SJCRH30 (cell line): ENCODE measurements around the gene SLC10A6. TPM values are rescaled to one million over a fixed set of nuclear protein-coding genes. Genes with fewer than 3 reads are reported as not detected.
A peak's percentile ranks its signal among the peaks of the same experiment; 100 is the strongest.

Experiments used
- DNase-seq, 2 experiments: peaks; one replicate each; pipeline ENCODE4 v3.0.0-alpha.2; 2015 to 2020
- H3K27ac ChIP-seq: fragments of 250-450 bp; sonication (Bioruptor Pico); 2 replicates; pipeline ENCODE4 v1.5.1; 2020; ENCODE audit warnings: mild to moderate bottlenecking, moderate library complexity
- H3K27me3 ChIP-seq: fragments of 250-450 bp; sonication (Bioruptor Pico); 2 replicates; pipeline ENCODE4 v1.5.1; 2020; ENCODE audit warnings: mild to moderate bottlenecking, moderate library complexity
- H3K36me3 ChIP-seq: fragments of 250-450 bp; sonication (Bioruptor Pico); 2 replicates; pipeline ENCODE4 v1.5.1; 2020; ENCODE audit warnings: mild to moderate bottlenecking, moderate library complexity
- H3K4me1 ChIP-seq: fragments of 250-450 bp; sonication (Bioruptor Pico); 2 replicates; pipeline ENCODE4 v1.5.1; 2020; ENCODE audit warnings: mild to moderate bottlenecking, moderate library complexity
- H3K4me3 ChIP-seq: fragments of 250-450 bp; sonication (Bioruptor Pico); 2 replicates; pipeline ENCODE4 v1.5.1; 2020; ENCODE audit warnings: mild to moderate bottlenecking, moderate library complexity
- H3K9me3 ChIP-seq: fragments of 250-450 bp; sonication (Bioruptor Pico); replicated peaks from 2 replicates; pipeline ENCODE4 v1.5.1; 2020; ENCODE audit warnings: mild to moderate bottlenecking, moderate library complexity
- total RNA-seq: library from RNA; depleted of rRNA; stranded (reverse); fragments of >200 nt; shearing (Covaris generic); gene quantifications from 2 replicates; pipeline ENCODE4 v1.2.3, GENCODE V29; 2014

SLC10A6 gene
- total RNA-seq, 1 experiment from 2014 or later: not detected

- Histone ChIP-seq H3K27ac (no peak overlapping the region), H3K27me3 (no peaks in the 10 kb centered on the region), H3K4me1 (no peaks in the 10 kb centered on the region), H3K36me3 (no peaks in the 10 kb centered on the region), H3K4me3 (no peak overlapping the region), H3K9me3 (peaks cover 4% of the 10 kb centered on the region; the same call in 1 of the 2 replicates)
- no peak for DNase-seq
These were observed 23.0 kb upstream of the SLC10A6 start for GRCh38 chr4:86872135-86872534.

- Histone ChIP-seq H3K27ac (no peak overlapping the region), H3K9me3 (peaks cover 4% of the 10 kb centered on the region; the same call in 1 of the 2 replicates), H3K4me1 (no peaks in the 10 kb centered on the region), H3K4me3 (no peak overlapping the region), H3K36me3 (no peaks in the 10 kb centered on the region), H3K27me3 (no peaks in the 10 kb centered on the region)
- DNase-seq: no peak
These were observed 21.4 kb upstream of the SLC10A6 start for GRCh38 chr4:86870442-86871069.

- Histone ChIP-seq H3K4me1 (no peaks in the 10 kb centered on the region), H3K9me3 (peaks cover 12% of the 10 kb centered on the region), H3K36me3 (no peaks in the 10 kb centered on the region), H3K4me3 (no peak overlapping the region), H3K27me3 (no peaks in the 10 kb centered on the region), H3K27ac (no peak overlapping the region)
- no peak for DNase-seq
These were observed 8.3 kb upstream of the SLC10A6 start for GRCh38 chr4:86857341-86858052.

- DNase-seq: no peak
- H3K27ac ChIP-seq: no peak overlapping the region
- no peaks in the 10 kb centered on the region for H3K27me3 ChIP-seq
- no peaks in the 10 kb centered on the region for H3K4me1 ChIP-seq
- H3K36me3 ChIP-seq: no peaks in the 10 kb centered on the region
- H3K9me3 ChIP-seq: peaks cover 8% of the 10 kb centered on the region
- H3K4me3 ChIP-seq: no peak overlapping the region
These were observed 7.7 kb upstream of the SLC10A6 start for GRCh38 chr4:86856896-86857295.

GRCh38 chr4:86855572-86855971 lies 6.4 kb upstream of the SLC10A6 start:
- Histone ChIP-seq H3K27ac (no peak overlapping the region), H3K36me3 (no peaks in the 10 kb centered on the region), H3K4me1 (no peaks in the 10 kb centered on the region), H3K4me3 (no peak overlapping the region), H3K9me3 (no peaks in the 10 kb centered on the region; the same call in 1 of the 2 replicates), H3K27me3 (no peaks in the 10 kb centered on the region)
- no peak for DNase-seq

- H3K36me3 ChIP-seq: no peaks in the 10 kb centered on the region
- H3K4me3 ChIP-seq: no peak overlapping the region
- no peaks in the 10 kb centered on the region; the same call in 1 of the 2 replicates for H3K9me3 ChIP-seq
- no peaks in the 10 kb centered on the region for H3K27me3 ChIP-seq
- H3K27ac ChIP-seq: no peak overlapping the region
- no peaks in the 10 kb centered on the region for H3K4me1 ChIP-seq
- no peak for DNase-seq
These were observed 4.0 kb upstream of the SLC10A6 start for GRCh38 chr4:86853209-86853608.

GRCh38 chr4:86848136-86848535 lies 1.0 kb downstream of the SLC10A6 start:
- Histone ChIP-seq H3K9me3 (no peaks in the 10 kb centered on the region), H3K36me3 (no peaks in the 10 kb centered on the region), H3K27me3 (no peaks in the 10 kb centered on the region), H3K27ac (no peak overlapping the region), H3K4me3 (no peak overlapping the region), H3K4me1 (no peaks in the 10 kb centered on the region)
- DNase-seq: no peak

GRCh38 chr4:86847571-86847970 lies 1.6 kb downstream of the SLC10A6 start:
- Histone ChIP-seq H3K27me3 (no peaks in the 10 kb centered on the region), H3K9me3 (no peaks in the 10 kb centered on the region), H3K27ac (no peak overlapping the region), H3K36me3 (no peaks in the 10 kb centered on the region), H3K4me1 (no peaks in the 10 kb centered on the region), H3K4me3 (no peak overlapping the region)
- DNase-seq: no peak

GRCh38 chr4:86846921-86847320 lies 2.3 kb downstream of the SLC10A6 start:
- no peaks in the 10 kb centered on the region for H3K27me3 ChIP-seq
- H3K36me3 ChIP-seq: no peaks in the 10 kb centered on the region
- no peak overlapping the region for H3K27ac ChIP-seq
- no peak for DNase-seq
- no peaks in the 10 kb centered on the region for H3K4me1 ChIP-seq
- no peaks in the 10 kb centered on the region for H3K9me3 ChIP-seq
- H3K4me3 ChIP-seq: no peak overlapping the region

- Histone ChIP-seq H3K27me3 (no peaks in the 10 kb centered on the region), H3K27ac (no peak overlapping the region), H3K4me1 (no peaks in the 10 kb centered on the region), H3K36me3 (no peaks in the 10 kb centered on the region), H3K4me3 (no peak overlapping the region), H3K9me3 (no peaks in the 10 kb centered on the region)
- DNase-seq: no peak
These were observed 3.6 kb downstream of the SLC10A6 start for GRCh38 chr4:86845593-86845992.

- Histone ChIP-seq H3K4me3 (no peak overlapping the region), H3K4me1 (no peaks in the 10 kb centered on the region), H3K36me3 (no peaks in the 10 kb centered on the region), H3K27ac (no peak overlapping the region), H3K9me3 (no peaks in the 10 kb centered on the region), H3K27me3 (no peaks in the 10 kb centered on the region)
- DNase-seq: no peak
These were observed 7.9 kb downstream of the SLC10A6 start for GRCh38 chr4:86841309-86841708.

GRCh38 chr4:86840858-86841257 lies 8.3 kb downstream of the SLC10A6 start:
- Histone ChIP-seq H3K36me3 (no peaks in the 10 kb centered on the region), H3K27ac (no peak overlapping the region), H3K4me1 (no peaks in the 10 kb centered on the region), H3K4me3 (no peak overlapping the region), H3K27me3 (no peaks in the 10 kb centered on the region), H3K9me3 (no peaks in the 10 kb centered on the region)
- DNase-seq: no peak

- H3K4me3 ChIP-seq: no peak overlapping the region
These were observed 11.3 kb downstream of the SLC10A6 start for GRCh38 chr4:86837691-86838503.

GRCh38 chr4:86835677-86836076 lies 13.5 kb downstream of the SLC10A6 start:
- Histone ChIP-seq H3K9me3 (no peaks in the 10 kb centered on the region), H3K4me3 (no peak overlapping the region), H3K27me3 (no peaks in the 10 kb centered on the region), H3K4me1 (peaks cover 14% of the 10 kb centered on the region), H3K27ac (no peak overlapping the region), H3K36me3 (no peaks in the 10 kb centered on the region)
- no peak for DNase-seq

More at GRCh38 chr4:86837691-86838503, 11.3 kb downstream of the SLC10A6 start:
- H3K9me3 ChIP-seq: no peaks in the 10 kb centered on the region
- no peaks in the 10 kb centered on the region for H3K27me3 ChIP-seq
- no peak overlapping the region for H3K27ac ChIP-seq
- H3K36me3 ChIP-seq: no peaks in the 10 kb centered on the region
- DNase-seq: no peak
- no peaks in the 10 kb centered on the region for H3K4me1 ChIP-seq

GRCh38 chr4:86834901-86835300 lies 14.3 kb downstream of the SLC10A6 start:
- Histone ChIP-seq H3K4me1 (peaks cover 18% of the 10 kb centered on the region), H3K4me3 (no peak overlapping the region), H3K27ac (no peak overlapping the region), H3K27me3 (no peaks in the 10 kb centered on the region), H3K36me3 (no peaks in the 10 kb centered on the region), H3K9me3 (no peaks in the 10 kb centered on the region)
- peak in 1 of 2 experiments; percentile 24 for DNase-seq
